CD4-positive, alpha-beta T cell treated with Interleukin-12 subunit alpha and Interleukin-12 subunit beta, for 1 hour (primary cell): ENCODE measurements around the gene HLCS.
"Not testable (repeated sequence)": the region's sequence is repeated elsewhere in the genome, so short reads cannot be mapped to it uniquely, and the experiment has no call there.

Experiments used
- DNase-seq: peaks from one replicate; pipeline ENCODE4 v3.0.0-alpha.2; 2020

Gene HLCS

DNA sequence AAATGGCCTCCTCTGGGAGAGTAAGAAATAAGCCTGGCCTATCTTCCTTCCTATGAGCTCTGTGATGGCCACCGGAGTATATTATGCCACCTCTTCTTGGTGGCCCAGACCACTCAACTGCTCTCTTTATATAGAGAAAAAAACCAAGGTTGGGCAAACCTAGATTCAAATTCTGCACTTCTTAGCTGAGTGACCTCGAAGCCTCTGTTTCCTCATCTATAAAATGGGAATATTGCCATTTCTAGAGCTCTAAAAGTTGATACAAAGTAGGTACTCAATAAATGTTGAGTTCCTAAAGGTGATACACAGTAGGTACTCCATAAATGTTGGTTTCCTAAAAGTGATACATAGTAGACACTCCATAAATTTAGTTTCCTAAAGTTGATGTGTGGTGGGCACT is 120.7 kb downstream of the HLCS start:
- no peak for DNase-seq

DNA sequence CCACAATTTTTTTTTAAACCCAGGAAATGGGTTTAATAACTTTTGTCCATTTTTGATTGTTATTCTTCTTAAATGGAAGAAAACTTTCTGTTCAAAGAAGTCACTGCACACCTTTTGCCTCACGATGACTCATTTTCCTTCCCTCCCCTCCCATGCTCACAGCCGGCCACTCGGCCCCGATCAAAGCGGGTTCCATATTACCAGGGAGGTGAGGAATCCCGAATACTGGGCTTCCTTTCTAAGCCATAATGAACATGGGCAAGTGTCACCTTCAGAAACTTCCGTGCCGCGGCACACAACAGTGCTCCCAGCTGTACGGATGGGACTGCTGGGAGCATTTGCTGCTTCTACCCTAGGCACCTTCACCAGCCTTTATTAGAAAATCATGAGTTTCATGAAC is 121.4 kb downstream of the HLCS start:
- no peak for DNase-seq

DNA sequence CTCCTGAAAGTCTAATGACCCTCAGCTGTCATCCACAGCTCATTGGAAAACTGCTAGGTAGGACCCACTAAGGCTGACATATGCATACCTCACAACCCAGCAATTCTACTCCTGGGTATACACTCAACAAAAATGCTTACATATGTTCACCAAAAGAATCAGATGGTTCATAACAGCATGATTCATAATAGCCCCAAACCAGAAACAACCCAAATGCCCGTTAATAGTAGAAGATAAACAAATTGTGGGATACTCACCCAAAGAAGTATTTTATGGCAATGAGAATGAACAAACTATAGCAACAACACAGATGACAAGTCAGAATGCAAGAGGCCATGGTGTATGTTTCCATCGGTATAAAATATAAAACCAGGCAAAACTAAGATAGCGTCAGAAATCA is 124.6 kb downstream of the HLCS start:
- no peak for DNase-seq

DNA sequence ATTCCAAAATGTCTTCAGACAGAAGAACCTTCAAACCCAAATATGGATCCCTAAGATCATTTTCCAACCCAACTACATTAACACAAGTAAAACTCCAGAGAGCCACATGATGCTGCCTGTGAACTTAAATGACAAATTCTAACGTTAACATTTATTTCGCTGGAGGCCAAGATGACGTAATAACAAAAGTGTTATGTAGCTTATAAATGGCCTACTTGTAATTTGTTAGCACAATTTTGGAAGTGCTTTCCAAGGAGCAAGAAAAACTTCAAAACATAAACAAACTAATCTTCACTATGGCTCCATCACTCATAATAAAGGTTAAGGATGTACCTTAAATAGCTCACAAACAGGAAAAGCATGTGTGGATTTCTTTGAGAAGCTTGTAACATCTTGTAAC is 126.7 kb downstream of the HLCS start:
- no peak for DNase-seq

DNA sequence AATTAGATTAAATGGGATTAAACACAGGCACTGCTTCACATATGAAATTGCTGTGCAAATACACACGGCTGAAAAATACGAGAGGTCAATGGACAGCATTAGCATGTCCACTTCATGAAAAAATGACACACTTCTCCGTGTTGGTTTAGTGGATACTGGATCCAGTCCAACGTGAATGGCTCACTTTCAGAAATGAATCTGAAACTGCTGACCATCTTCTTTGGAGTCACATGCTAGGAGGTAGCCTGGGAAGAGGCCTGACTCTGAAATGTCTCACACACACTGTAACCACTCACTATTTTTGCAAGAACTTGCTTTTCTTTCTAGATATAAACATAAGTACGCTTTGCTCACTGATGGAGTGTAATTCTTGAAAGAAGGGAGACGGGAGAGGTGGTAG is 127.3 kb downstream of the HLCS start:
- no peak for DNase-seq

DNA sequence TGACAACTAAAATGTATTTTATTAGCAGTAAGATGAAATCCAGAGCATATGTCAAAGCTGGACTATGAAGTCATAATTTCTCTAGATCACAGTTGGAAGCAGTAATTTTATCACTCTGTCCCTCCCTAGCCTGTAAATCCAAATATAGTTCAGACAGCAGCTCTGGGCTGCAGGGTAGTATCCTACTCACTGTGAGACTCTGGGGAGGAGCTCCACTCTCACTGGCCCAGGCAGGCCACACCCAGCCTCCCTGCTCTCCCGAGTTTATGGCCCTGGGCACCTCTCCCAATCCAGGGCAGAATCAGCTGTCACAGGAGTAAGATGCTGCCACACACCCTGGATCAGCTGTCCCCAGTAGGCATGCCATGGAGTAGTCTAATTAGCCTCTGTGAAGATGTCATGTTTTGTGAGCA is 131.1 kb downstream of the HLCS start:
- DNase-seq, result no peak

DNA sequence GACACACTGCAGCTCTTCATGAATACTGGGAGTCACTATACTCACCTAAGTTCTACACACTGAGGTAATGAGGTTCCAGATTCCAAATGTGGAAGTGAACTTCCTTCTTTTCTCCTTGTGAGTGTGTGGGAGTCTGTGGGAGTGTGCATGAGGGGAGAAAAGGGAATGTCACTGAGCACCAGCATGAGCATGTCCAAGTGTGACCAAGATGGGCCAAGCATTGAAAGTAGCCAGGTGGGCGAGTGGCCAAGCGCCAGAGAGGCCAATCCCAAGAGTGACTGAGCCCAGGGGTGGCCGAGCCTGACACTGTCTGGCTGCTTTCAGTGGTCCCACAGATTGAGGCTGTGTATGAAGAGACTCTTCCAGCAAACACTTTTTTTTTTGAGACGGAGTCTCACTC is 132.3 kb downstream of the HLCS start:
- no peak for DNase-seq

DNA sequence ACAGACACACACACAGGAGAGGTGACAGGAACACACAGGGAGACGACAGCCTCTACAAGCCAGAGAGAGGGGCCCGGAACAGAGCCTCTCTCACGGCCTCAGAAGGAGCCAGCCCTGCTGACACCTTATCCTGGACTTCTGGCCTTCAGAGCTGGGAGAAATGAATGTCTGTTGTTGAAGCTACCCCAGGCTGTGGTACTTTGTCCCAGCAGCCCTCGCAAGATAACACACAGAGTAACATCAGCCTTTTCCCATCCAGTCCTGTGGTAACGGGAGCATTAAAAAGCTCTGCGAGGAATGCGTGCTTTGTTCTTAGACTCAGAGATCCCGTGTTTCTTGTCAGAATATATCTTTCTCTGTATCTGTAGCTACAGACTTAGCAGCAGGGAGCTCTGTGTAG is 136.4 kb downstream of the HLCS start:
- no peak for DNase-seq

DNA sequence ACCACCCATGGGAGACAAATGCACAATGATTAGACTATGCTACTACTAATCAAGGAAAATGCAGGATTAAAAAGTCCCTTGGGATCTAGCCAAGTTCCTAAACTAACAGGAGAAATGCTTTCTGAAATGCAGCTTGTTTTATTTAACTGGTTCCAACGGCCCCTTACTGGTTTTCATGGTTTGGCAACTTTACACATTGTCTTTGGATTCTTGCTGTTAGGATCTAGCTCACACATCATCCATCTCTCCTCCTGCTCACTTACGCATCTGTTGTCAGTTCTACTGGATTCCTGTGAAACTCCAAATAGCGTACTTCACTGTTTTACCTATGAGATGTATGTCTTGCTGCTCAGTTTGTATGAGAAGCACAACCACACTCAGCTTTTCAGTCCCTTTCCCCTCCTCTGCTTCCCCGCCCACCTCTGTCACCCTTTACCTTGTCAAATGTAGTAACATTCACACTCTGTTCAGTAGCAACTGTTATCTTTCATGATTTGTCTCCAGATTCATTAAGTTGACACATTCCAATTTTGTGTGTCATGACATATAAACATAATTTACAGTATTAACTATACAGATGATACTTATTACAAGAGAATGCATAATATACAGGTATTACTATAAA is 137.5 kb downstream of the HLCS start:
- no peak for DNase-seq

DNA sequence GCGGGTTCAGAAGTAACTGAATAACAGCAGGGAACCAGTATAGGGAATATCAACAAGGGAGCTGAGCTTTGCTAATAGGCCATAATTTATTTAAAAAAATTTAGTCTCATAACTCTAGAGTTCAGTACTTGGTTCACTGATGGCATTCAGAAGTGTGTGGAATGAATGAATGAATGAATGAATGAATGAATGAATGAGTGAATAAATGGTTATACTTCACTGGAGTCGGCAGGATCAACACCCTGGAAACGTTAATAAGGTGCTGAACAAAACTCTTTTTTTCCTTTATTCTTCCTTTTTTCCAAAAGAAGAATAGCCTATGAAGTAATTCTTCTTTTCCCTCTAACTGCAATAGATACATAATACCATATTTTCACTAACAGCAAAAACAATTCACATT is 138.3 kb downstream of the HLCS start:
- no peak for DNase-seq

DNA sequence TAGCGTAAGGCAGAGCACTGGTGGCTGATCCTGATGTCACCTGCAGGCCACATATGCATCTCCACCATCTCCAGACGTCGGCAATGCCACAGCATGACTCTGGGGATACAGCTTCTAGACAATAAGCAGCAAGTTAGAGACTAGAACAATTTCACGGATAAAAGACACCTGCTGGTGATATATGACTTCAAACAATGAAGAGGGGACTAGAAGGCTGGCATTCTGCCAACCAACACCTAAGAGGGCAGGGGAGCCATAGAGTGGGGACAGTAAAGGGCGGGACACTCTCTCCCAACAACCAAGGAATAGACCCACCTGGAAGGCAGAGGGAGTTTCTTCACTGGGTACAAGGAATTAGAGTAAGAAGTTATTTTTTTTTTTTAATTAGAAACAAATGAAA is 140.8 kb downstream of the HLCS start:
- DNase-seq, result no peak

DNA sequence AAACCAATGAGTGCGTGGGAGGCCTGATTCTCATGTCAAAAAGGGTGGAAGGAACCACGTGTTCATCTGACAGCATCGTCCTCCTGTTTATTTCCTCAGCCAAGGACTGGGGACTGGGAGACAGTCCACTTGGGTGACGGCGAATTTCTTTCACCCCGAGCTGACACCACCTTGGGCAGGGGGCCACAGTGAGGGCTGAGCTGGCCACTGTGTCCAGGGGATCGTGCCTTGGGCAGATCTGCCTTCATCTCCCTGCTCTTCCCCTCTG is 145.5 kb downstream of the HLCS start:
- DNase-seq, result no peak

DNA sequence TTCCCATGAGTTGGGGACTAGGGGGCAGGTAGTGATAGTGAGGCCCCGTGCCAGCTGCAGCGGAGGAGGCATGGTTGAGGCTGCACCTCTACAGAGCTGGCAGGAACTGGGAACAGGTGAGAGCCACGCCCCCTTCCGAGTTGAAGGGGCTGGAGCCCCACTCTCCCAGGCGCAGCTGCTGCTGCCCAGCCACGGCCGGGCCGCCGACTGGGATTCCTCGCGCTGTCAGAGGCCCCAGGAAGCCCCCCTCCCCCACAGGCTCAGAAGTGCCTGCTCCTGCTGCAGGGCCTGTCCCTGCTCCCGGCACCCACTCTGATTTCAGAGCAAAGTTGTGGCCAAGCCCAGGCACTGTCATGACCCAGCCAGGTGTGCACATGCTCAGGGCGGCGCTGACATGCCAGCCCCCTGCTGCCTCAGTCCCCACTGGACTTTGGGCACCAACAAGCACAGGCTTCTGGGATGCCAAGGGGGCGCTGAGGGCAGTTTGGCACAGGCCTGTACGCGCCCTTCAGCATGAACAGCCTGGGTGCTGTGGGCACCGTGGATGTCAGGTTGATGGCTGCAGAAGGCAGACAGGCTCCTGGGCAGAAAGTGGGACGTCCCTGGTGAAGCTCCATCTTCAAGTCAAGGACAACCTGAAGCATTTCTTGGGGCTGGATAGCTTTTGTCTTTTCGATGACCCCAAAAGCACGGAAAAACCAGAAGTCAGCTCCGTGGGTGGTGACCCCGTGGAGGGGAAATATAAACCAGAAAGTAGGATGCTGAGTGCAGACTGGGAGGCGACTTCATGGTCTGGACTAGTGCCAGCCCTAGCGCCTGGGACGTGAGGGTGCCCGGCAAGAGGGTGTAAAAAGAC is 146.1 kb downstream of the HLCS start:
- DNase-seq, result no peak

DNA sequence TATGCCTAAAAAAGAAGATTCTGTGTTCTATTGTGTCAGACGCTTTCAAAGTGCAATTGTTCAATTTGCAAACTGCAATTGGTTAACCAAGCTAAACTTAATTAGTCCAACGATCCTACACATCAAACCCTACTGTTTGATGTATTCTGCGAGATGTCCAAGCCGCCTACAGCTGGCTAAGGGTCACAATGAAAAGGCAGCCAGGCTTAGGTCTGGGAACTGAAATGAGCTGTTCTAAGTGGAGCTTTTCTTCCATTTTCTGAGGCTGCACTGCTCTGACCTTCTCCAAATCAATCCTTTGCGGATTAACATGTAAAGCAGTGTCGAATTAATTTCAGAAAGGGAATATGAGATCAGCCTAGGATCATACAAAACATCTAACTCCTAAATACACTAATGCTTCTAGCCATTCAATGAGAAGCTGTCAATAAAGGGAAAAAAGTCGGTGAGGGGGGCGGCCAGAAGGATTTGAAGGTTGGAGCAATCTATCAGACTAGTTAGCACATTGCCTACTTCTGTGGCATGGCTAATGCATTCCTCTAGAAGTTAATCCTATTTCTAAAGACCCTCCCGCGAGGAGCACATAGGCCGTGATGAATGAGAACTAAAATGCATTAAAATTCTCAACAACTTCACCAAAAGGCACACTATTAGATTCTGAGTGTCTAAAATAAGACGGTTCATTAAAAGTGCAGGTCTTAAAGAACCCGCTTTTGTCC is 148.6 kb downstream of the HLCS start:
- DNase-seq, result no peak

DNA sequence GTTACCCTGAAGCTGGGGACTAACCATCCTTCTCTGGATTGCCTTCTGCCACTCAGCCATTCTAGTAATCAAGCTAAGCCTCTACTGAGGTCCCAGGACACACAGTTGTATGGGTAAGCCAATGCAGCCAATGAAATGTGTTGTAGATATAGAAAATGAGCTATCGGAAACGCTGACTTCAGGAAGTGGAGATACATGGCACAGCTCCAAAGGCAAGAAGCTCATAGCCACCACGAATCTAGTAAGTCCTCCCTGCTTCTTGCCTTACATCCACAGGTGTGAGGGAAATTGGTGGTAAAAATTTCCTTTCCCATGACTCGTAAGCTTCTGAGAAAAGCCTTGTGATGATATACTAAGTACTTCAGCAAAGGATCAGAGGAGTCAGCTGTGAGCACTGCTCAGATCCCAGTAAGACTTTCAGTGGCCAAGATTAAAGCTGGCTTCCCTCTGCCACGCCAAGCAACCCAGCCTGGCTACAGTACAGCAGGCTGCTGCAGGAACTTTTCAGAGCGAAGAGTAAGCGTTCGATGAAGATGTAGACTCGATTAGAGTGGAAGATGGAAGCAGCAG is 149.8 kb downstream of the HLCS start:
- DNase-seq, result no peak

DNA sequence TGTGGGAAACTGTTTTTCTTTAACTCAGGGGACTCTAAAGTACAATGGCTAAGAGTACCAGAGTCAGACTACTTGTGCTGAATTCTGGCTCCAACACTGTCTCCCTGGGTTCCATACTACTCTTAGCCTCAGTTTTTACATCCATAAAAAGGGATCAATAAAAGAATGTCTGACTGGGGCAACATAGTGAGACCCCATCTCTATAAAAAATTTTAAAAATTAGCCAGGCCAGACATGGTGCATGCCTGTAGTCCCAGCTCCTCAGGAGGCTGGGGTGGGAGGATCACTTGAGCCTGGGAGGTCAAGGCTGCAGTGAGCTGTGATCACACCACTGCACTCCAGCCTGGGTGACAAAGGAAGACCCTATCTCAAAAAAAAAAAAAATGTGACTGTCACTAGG is 150.4 kb downstream of the HLCS start:
- not testable (repeated sequence) for DNase-seq

DNA sequence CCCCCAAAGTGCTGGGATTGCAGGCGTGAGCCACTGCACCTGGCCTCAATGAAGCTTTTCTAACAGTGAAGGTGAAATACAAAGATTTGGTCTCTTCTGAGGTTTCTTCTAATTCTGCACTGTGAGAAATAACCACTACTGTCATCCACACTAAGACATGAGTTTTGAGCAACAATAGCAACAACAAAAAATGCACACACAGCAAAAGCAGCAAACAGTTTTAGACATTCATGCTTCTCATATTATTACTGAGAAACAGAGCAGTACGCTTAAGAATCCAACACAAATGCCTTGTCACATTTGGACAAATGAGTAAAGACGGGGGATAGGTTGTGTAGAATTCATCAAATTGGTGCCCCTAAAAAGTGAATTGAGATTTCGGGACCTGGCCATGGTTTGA is 151.2 kb downstream of the HLCS start:
- DNase-seq, result no peak

DNA sequence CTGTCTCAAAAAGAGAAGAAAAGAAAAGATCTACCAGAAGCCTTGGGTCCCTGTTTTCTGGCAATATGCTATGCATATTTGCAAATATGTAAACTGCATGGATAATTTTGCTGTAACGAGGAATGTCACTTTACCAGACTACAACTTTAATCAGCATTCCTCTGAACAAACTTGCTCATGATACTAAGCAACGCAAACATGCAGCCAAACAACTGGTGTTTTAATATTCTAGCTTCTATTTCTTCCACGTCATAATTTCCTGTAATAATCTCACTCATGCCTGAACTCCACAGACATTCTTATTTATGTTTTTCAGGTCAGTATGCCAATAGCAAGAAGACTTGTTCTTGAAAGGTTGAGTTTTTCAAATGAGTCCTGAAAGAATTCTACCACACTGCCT is 153.4 kb downstream of the HLCS start:
- DNase-seq, result no peak

DNA sequence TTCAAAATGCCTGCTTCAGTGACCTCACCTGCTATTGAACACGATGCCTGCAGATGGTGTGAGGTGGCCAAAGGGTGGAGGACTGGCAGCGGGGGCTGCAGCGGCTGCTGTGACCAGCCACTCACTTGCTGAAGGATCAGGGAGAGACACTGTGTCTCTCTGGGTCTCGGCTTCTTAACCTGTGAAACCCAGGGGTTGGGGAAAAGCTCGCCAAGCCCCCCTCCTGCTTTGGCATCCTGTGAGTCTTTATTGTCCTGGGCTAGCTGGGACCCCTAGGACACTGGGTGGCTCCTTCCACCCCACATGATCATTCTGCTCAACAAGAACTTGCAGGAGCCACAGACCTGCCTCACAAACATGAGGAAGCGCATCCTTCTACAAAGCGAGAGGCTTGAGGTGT is 154.7 kb downstream of the HLCS start:
- no peak for DNase-seq

DNA sequence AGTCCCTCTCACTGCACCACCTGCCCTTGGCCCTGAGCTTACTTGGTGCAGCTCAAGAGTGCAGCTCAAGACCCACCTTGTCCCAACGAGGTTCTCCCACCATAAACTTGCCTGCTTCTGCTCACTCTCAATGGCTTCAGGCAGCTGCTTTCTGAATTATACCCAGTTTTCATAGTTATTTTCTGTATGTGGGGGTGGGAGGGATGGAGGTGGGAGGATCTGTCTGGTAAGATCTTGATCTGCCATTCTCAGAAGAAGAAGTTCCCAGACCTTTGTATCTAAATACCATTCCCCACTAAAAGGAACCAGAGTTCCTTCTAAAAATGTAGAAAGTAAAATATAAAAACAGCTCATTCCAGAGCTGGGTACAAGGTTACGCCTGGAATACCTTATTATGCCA is 156.0 kb downstream of the HLCS start:
- DNase-seq, result no peak

DNA sequence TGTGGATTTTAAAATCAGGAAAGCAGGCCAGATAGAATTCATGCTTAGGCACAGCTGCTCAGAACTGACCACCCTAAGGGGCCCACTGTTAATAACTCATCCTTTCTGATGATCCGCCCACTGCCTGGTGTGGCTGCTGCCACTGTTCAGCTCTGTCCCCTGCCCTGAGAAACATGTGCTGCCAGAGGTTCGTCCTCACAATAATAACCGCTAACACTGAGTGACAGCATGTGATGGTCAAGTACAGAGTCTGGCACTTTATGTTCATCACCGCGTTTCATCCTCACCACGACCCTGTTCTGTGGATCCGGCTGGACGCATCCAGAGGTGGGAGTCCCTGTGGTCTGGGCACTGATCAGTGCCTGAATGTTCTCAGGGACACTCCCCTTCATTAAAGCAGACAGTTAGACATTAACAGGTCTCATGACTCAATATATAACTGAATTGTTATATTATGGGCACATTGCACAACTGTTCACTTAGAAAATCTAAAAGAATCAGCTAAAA is 159.0 kb downstream of the HLCS start:
- no peak for DNase-seq

DNA sequence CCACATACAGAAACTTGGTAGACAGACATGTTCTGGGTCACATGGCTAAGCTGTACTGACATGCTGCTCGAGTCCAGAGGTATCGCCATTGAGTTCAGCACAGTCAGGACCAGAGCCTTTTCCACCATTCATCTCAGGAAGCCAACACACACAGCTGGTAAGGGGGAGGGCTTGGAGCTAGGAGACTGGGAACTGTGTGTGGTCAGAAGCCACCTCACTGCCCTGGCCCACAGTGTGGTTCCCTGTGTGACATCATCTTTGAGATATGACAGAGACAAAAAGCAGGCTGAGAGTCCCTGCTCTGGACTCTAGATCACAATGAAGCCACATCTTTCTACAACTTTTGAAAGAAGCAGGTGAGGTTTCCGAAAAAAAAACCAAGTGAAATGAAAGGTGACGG is 160.4 kb downstream of the HLCS start:
- no peak for DNase-seq

DNA sequence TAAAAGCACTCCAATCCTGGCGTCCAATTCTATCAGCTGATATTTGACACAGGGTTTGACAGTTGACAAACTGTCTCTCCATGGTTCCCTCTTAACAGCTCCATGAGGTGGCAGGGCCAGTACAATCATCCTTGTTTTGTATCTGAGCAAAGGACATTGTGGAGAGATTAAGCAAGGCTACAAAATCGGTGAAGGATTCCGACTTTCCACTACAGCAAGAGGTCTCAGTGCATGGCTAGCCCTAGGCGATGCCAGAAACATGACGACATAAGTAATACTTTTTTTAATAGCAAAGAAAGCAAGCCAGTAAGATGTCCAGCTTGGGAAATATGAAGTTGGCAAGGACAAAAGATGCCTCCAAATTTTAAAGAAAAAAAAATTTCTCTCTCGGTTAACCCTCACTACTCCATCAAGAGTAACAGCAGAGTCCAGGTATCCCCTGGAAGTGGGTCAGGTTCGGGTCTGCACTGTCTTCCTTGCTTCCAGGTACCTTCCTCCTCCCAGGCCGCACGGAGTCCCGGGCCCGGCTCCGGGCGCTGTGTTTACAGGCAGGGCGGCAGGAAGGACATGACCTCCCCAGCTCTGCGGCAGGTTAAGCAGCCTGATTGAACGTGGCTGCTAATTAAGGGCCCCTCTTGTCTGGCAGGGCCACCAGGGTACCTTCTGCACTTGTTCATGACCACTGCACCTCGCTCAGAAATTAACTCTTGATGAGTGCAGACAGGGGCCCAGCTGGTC is 161.4 kb downstream of the HLCS start:
- no peak for DNase-seq
